ENCODE measurements around the gene FHOD1. TPM values are rescaled to one million over a fixed set of nuclear protein-coding genes. Genes with fewer than 3 reads are reported as not detected.

The FHOD1 gene
- total RNA-seq, 1 donor, result 28.2 TPM

DNA sequence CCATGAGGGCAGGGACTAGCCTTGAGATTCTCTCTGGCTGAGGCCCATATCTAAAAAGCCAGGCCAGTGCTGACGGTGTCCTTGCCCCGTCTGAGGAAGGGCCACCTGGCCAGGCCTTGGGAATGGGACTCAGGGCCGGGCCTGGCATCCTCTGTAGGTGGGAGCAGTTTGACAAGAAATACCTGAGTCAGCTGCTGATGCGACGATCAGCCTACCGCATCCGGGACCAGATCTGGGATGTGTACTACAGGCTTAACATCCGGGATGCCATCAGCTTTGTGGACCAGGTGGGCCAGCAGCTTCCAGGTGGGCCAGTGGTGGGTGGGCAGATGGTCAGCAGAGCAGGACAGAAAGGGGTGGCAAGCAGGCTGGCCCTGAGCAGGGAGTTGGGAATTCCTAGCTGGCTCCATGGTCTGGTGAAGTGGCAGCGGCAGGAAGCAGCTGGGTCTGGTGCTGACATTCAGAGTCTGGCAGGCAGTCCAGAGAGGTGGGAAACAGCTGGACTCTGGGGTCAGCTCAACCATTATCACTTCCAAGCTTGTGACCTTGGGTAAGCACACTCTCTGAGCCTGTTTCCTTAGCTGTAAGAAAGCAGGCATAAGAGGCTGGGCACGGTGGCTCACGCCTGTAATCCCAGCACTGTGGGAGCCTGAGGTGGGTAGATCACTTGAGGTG is 11.0 kb upstream of the FHOD1 start:
- Histone ChIP-seq H3K4me2 (ENCODE audit: insufficient read depth, low read length) (no peak overlapping the region), H3K4me1 (ENCODE audit: insufficient read depth, low read length) (peaks cover 9% of the 10 kb centered on the region), H3K4me3 (ENCODE audit: insufficient read depth, low read length) (no peak overlapping the region), H2AFZ (ENCODE audit: low read length) (no peak overlapping the region), H3K27ac (ENCODE audit: low read depth, low read length) (no peak overlapping the region), H4K20me1 (ENCODE audit: insufficient read depth, low read length) (peaks cover 2% of the 10 kb centered on the region), H3K79me2 (ENCODE audit: insufficient read depth, low read length) (no peaks in the 10 kb centered on the region), H3K27me3 (ENCODE audit: insufficient read depth, low read length) (no peaks in the 10 kb centered on the region), H3K36me3 (ENCODE audit: insufficient read depth, low read length) (peaks cover 5% of the 10 kb centered on the region), H3K9me3 (ENCODE audit: low read depth, low read length) (no peaks in the 10 kb centered on the region)
- DNase-seq (ENCODE audit: insufficient read length, low spot score, missing footprints), result no peak
- TF ChIP-seq, protein P1, sequence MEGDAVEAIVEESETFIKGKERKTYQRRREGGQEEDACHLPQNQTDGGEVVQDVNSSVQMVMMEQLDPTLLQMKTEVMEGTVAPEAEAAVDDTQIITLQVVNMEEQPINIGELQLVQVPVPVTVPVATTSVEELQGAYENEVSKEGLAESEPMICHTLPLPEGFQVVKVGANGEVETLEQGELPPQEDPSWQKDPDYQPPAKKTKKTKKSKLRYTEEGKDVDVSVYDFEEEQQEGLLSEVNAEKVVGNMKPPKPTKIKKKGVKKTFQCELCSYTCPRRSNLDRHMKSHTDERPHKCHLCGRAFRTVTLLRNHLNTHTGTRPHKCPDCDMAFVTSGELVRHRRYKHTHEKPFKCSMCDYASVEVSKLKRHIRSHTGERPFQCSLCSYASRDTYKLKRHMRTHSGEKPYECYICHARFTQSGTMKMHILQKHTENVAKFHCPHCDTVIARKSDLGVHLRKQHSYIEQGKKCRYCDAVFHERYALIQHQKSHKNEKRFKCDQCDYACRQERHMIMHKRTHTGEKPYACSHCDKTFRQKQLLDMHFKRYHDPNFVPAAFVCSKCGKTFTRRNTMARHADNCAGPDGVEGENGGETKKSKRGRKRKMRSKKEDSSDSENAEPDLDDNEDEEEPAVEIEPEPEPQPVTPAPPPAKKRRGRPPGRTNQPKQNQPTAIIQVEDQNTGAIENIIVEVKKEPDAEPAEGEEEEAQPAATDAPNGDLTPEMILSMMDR (IDR thresholded peaks at IDR 0.05; ENCODE audit: extremely low read depth, low read depth, low read length), result no peak

DNA sequence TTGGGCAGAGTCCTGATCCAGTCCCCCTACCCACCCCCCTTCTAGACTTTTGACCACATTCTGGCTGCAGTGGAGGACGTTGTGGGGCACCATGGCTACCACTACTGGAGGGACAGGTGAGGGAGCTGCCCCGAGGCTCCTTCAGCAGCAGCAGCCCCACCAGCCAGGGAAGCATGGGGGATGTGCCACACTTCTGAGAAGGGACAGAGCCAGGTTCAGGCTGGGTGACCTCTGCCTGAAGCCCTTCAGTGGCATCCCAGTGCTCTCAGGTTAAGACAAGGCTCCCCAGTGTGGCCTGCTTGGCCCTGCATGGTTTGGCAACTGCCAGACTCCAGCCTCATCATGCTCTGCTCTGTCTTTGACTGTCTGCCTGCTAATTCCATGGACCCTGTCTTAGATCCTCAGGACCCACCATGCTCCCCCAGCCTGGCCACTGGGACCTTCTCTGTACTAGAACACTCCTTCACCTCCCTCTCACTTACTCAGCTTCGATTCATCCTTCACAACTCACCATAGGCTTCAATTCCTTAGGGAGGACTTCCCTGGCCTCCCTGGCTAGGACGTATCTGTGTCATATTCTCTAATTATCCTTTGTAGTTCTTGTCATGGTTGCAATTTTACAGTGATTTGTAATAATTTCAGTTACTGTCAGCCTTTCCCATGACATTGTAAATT is 10.3 kb upstream of the FHOD1 start:
- H3K36me3 ChIP-seq (ENCODE audit: insufficient read depth, low read length), result peaks cover 6% of the 10 kb centered on the region
- no peaks in the 10 kb centered on the region for H3K79me2 ChIP-seq (ENCODE audit: insufficient read depth, low read length)
- TF ChIP-seq, protein P1 (IDR thresholded peaks at IDR 0.05; ENCODE audit: extremely low read depth, low read depth, low read length), result no peak
- no peaks in the 10 kb centered on the region for H3K27me3 ChIP-seq (ENCODE audit: insufficient read depth, low read length)
- no peak overlapping the region for H3K4me3 ChIP-seq (ENCODE audit: insufficient read depth, low read length)
- H3K4me2 ChIP-seq (ENCODE audit: insufficient read depth, low read length), result no peak overlapping the region
- no peak overlapping the region for H2AFZ ChIP-seq (ENCODE audit: low read length)
- H4K20me1 ChIP-seq (ENCODE audit: insufficient read depth, low read length), result peaks cover 3% of the 10 kb centered on the region
- no peak overlapping the region for H3K27ac ChIP-seq (ENCODE audit: low read depth, low read length)
- no peaks in the 10 kb centered on the region for H3K9me3 ChIP-seq (ENCODE audit: low read depth, low read length)
- H3K4me1 ChIP-seq (ENCODE audit: insufficient read depth, low read length), result peaks cover 9% of the 10 kb centered on the region
- peak; percentile 71 for DNase-seq (ENCODE audit: insufficient read length, low spot score, missing footprints)

DNA sequence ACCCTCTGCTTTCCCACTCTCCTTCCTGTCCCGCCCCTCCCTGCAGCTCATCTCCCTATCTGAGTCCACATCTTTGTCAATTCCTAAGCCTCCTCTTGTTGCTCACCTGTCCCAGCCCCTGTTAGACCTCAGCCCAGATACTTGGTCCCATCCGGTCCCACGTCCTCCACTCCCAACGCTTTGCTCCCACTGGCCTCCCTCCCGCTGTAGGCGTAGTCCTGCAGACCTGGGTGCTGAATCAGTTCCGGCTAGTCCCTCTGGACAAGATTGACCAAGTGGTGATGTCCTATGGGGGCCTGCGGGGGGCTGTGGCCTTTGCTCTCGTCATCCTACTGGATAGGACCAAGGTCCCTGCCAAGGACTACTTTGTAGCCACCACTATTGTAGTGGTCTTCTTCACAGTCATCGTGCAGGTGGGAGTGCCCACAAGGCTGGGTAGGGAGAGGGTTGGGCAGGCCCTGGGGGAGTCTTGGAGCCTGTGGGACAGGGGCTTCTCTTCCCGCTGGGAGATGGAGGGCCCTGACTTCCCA is 9.5 kb upstream of the FHOD1 start:
- Histone ChIP-seq H3K4me1 (ENCODE audit: insufficient read depth, low read length) (peaks cover 9% of the 10 kb centered on the region), H3K9me3 (ENCODE audit: low read depth, low read length) (no peaks in the 10 kb centered on the region), H4K20me1 (ENCODE audit: insufficient read depth, low read length) (peaks cover 4% of the 10 kb centered on the region), H3K4me3 (ENCODE audit: insufficient read depth, low read length) (no peak overlapping the region), H2AFZ (ENCODE audit: low read length) (no peak overlapping the region), H3K79me2 (ENCODE audit: insufficient read depth, low read length) (no peaks in the 10 kb centered on the region), H3K27ac (ENCODE audit: low read depth, low read length) (no peak overlapping the region), H3K4me2 (ENCODE audit: insufficient read depth, low read length) (no peak overlapping the region), H3K27me3 (ENCODE audit: insufficient read depth, low read length) (no peaks in the 10 kb centered on the region), H3K36me3 (ENCODE audit: insufficient read depth, low read length) (peaks cover 6% of the 10 kb centered on the region)
- TF ChIP-seq, protein P1 (IDR thresholded peaks at IDR 0.05; ENCODE audit: extremely low read depth, low read depth, low read length), result no peak
- DNase-seq (ENCODE audit: insufficient read length, low spot score, missing footprints), result peak; percentile 15

DNA sequence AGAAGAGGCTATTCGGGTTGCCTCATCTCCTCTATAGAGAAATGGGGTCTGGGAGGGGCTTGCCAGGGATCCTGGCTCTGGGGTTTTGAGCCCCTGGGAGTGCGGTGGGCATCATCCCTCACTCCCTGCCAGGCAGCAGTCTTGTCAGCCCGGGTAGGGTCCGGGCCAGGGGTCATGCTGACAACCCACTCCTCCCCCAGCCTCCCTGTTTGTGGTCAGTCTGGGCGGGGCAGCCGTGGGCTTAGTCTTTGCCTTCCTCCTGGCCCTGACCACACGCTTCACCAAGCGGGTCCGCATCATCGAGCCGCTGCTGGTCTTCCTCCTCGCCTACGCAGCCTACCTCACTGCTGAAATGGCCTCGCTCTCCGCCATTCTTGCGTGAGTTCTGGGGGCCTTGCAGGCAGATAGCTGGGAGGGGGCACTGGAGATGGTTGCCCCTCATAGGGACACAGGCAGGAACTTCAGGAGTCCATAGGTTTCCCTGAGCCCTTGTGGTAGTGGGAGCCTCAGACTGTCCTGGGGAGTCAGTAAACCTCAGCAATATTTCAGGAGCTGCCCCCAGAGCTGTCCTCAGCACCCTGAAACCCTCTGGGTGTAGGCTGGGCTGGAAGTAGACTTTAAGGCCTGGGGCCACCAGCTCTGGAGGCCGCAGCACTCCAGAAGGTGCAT is 8.4 kb upstream of the FHOD1 start:
- no peak overlapping the region for H3K4me3 ChIP-seq (ENCODE audit: insufficient read depth, low read length)
- no peak overlapping the region for H2AFZ ChIP-seq (ENCODE audit: low read length)
- TF ChIP-seq, protein P1 (IDR thresholded peaks at IDR 0.05; ENCODE audit: extremely low read depth, low read depth, low read length), result no peak
- H4K20me1 ChIP-seq (ENCODE audit: insufficient read depth, low read length), result peaks cover 4% of the 10 kb centered on the region
- H3K4me2 ChIP-seq (ENCODE audit: insufficient read depth, low read length), result no peak overlapping the region
- DNase-seq (ENCODE audit: insufficient read length, low spot score, missing footprints), result peak; percentile 31
- H3K9me3 ChIP-seq (ENCODE audit: low read depth, low read length), result no peaks in the 10 kb centered on the region
- H3K36me3 ChIP-seq (ENCODE audit: insufficient read depth, low read length), result peaks cover 6% of the 10 kb centered on the region
- no peaks in the 10 kb centered on the region for H3K27me3 ChIP-seq (ENCODE audit: insufficient read depth, low read length)
- H3K27ac ChIP-seq (ENCODE audit: low read depth, low read length), result no peak overlapping the region
- H3K79me2 ChIP-seq (ENCODE audit: insufficient read depth, low read length), result no peaks in the 10 kb centered on the region
- peaks cover 9% of the 10 kb centered on the region for H3K4me1 ChIP-seq (ENCODE audit: insufficient read depth, low read length)
